Measurements from ENCODE around the gene HSP90AB1.

- no peak for TF ChIP-seq CTCF (tag by site-specific recombination; IDR thresholded peaks at IDR 0.05)
- no peak for TF ChIP-seq REST (tag by site-specific recombination; IDR thresholded peaks at IDR 0.05)
- no peak for TF ChIP-seq ZNF274 (IDR thresholded peaks at IDR 0.05; ENCODE audit: low read length)
- TF ChIP-seq ZNF274 (tag by site-specific recombination; IDR thresholded peaks at IDR 0.05; ENCODE audit: borderline replicate concordance) = no peak
- no peak for TF ChIP-seq BCL11A (tag by site-specific recombination; IDR thresholded peaks at IDR 0.05; ENCODE audit: low read depth)
- no peak for TF ChIP-seq ZNF2 (tag by site-specific recombination; IDR thresholded peaks at IDR 0.05)
- no peak for TF ChIP-seq TRIM28 (IDR thresholded peaks at IDR 0.05; ENCODE audit: borderline replicate concordance, low read length)
- no peak for TF ChIP-seq TSHZ1 (tag by site-specific recombination; IDR thresholded peaks at IDR 0.05; ENCODE audit: borderline replicate concordance)
- TF ChIP-seq ZNF558 (tag by site-specific recombination; IDR thresholded peaks at IDR 0.05) = no peak
- no peak for TF ChIP-seq ZSCAN5A (tag by site-specific recombination; IDR thresholded peaks at IDR 0.05)
- TF ChIP-seq ZNF223 (tag by site-specific recombination; IDR thresholded peaks at IDR 0.05) = no peak
Observed at GRCh38 chr6:44271406-44271723, 24.5 kb downstream of the HSP90AB1 start.
